Bone marrow (tissue), 2 donors: ENCODE data around the gene MUC15.

ENCODE experiments used
- DNase-seq, 2 donors: peaks; one replicate each; lab custom pipeline; 2025; lab: John Stamatoyannopoulos, UW

The MUC15 gene

GRCh38 chr11:26573896-26574295 is 1.8 kb upstream of the MUC15 start:
- no peak for DNase-seq

GRCh38 chr11:26572770-26573402 is 823 bp upstream of the MUC15 start:
- DNase-seq, result no peak

GRCh38 chr11:26569646-26570045 is 2.4 kb downstream of the MUC15 start:
- no peak for DNase-seq

GRCh38 chr11:26558190-26558589 is 13.9 kb downstream of the MUC15 start:
- DNase-seq, result no peak

- no peak for DNase-seq
These were observed 14.4 kb downstream of the MUC15 start for GRCh38 chr11:26557666-26558065.

DNA sequence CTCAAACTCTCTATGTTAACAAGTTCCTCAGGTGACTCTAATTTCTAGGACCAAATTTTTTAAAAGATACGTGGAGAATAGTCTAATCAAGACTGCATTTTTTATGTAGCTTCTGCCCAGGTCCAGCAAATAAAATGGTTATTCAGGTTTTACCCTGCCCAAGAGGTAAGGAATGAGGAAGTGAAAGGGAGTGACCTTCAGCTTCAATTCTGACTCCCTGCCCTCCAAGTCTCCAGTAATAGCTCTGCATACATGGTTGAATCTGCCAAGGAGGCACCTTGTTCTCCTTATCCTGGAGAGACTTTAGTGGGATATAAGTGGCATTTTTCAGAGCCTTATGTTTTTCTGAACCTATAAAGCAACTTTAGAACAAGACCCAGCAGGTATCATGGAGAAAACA is 15.5 kb downstream of the MUC15 start:
- no peak for DNase-seq

- no peak for DNase-seq
These were observed 17.6 kb downstream of the MUC15 start for GRCh38 chr11:26554455-26554854.

DNA sequence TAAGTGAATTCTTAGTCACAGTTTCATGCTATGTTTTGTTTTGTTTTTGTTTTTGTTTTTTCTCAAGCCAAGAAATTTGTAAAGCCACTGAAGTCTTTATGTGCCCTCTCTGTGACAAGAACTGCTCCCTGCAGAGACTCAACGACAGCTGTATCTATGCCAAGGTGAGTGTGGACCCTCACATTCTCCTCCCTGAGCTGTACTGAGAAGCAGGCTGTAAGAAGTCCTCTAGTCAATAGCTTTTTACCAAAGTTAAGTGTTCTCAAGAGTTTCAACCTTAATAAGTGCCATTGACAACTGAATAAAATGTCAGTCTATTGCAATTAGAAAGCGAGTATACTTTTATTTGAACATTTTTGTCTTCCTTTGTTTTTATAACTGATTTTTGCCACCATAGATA is 18.9 kb downstream of the MUC15 start:
- no peak for DNase-seq

- no peak for DNase-seq
These were observed 20.8 kb downstream of the MUC15 start for GRCh38 chr11:26551186-26551801.

- DNase-seq, result no peak
These were observed 22.0 kb downstream of the MUC15 start for GRCh38 chr11:26550022-26550421.

DNA sequence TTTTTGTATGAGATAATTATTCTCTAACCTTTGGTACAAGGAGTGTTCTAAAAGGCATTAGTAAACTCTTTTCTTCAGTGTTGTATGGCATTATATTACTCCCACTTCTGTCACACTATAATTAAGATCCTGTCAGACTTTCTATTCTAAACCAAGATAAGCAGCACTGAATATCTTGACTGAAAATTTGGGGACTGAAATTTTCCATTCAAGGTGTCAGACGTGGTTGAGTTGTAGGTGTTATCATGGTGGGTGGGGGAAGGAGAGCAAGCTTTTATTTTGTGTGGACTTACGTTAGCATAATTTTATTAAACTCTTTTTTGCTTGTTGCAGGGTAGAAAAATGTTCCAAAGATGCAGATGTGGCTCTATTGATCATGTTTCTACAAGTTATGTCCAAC is 22.9 kb downstream of the MUC15 start:
- DNase-seq, result no peak

DNA sequence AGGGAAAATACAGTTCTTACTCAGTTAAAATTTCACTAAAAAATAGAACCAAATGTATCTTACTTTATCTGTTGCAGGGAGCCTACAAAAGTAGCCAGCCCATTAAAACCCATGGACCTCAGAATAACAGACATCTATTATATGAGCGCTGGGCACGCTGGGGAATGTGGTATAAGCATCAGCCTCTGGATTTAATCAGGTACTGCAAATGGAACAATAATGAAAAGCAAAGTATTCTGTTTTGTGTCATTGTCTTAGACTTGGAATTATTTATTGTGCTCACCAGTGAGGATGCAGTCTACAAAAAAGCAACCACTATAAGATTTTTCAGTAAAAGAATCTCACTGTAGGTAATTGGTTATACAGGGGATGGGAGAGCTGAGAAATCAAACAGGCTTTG is 30.2 kb downstream of the MUC15 start:
- DNase-seq, result no peak

DNA sequence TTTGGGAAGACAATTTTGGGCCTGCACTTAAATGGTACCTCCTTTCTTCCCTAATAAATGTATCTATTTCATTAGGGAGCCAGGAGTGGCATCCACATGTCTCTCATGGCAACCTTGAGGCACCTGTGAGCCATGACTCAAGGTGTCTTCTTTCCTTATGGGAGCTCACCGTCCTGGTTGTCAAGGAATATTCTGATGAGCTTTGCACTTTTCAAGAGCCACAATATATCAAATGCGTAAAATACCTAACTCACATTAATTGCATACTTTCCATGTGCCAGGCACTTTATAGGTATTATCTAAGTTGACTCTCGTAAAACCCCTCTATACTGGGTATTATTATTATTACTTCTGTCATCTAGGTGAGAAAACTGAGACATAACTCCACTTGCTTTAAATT is 32.5 kb downstream of the MUC15 start:
- DNase-seq, result no peak

- DNase-seq, result no peak
These were observed 34.7 kb downstream of the MUC15 start for GRCh38 chr11:26537341-26537740.

DNA sequence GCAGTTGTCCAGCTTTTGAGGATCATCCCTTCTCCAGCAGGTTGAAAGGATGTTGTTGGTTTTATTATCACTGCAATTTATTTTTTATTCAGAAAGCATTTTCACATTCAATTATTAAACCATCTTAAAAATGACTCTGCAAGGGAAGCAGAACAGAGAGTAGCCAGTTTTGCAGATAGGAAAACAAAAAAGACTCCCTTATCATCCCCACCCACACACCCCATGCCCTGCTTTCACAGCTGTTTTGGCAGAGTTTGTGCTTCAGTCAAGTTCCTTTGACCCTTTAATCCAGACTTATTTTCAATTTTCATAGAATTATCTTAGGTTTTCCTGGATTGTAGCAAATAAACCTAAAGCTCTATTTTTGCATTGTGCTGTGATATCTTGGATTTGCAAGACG is 44.4 kb downstream of the MUC15 start:
- no peak for DNase-seq

- no peak for DNase-seq
These were observed 49.0 kb downstream of the MUC15 start for GRCh38 chr11:26522912-26523610.

DNA sequence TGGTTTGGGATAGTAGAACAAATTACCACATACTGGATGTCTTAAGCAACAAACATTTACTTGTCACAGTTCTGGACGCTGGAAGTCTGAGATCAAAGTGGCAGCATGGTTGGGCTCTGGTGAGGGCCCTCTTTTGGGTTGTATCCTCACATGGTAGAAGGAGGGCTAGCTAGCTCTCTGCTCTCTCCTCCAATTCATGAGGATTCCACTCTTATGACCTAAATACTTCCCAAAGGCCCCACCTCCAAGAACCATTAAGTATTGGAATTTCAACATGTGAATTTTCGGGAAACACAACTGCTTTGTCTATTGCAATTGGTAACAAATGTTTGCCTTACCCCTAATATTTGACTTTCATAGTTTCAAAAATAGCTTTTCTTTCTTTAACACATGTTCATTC is 52.6 kb downstream of the MUC15 start:
- no peak for DNase-seq

DNA sequence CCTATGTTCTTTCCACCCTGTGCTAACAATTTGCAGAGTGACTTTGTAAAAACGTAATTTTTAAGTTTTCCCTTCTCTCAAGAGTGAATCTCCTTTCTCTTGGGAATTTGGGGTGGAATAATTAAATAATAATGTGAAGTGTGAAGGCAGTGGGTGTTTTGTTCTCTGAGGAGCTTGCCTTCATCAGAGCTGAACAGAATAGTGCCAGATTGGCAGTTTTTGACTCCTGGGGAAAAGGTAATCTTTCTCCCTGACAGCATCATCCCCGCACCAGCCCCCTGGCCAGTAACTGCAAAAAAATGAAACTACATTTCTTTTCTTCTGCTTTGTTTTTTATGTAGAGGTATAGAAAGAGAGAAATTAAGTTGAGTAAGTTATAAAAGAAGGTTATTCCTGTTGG is 59.9 kb downstream of the MUC15 start:
- no peak for DNase-seq

DNA sequence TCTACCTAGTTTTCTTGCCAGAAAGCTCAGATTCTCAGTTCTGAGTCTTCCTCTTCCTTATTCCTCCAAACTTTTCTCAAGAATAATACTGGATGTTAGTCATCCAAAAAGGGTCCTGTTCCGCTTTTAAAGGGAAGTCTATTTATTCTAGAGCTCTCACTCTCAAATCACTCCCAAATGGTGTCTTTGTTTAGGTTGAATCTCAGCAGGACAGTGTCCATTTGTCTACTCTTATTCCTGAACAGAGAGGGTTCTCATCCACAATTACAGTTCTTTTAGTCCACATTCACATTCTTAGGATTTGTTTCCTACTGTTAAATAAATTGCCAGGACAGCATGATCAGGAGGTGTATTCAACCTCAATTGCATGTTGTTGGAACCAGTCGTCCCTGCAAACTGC is 61.3 kb downstream of the MUC15 start:
- DNase-seq, result no peak

DNA sequence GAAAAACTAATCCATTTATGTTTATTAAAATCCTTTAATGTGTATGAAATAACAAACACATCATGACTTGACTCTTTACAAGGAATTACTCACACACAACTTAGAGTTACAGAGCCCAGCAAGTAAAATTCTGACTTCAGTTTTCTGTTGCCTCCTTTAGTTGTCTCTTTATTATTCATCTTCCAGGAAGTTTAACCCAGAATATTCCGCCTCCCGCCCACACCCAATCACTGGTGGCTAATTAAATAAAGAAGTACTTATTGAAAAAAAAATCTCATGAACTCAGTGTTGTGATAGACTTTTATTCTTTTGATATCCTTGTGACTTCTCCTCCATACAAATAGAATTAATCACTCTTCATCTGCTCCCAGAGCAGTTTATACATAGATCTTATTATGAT is 61.9 kb downstream of the MUC15 start:
- DNase-seq, result no peak
